ENCODE results near the gene KLHL29.

- TF ChIP-seq, protein P1, sequence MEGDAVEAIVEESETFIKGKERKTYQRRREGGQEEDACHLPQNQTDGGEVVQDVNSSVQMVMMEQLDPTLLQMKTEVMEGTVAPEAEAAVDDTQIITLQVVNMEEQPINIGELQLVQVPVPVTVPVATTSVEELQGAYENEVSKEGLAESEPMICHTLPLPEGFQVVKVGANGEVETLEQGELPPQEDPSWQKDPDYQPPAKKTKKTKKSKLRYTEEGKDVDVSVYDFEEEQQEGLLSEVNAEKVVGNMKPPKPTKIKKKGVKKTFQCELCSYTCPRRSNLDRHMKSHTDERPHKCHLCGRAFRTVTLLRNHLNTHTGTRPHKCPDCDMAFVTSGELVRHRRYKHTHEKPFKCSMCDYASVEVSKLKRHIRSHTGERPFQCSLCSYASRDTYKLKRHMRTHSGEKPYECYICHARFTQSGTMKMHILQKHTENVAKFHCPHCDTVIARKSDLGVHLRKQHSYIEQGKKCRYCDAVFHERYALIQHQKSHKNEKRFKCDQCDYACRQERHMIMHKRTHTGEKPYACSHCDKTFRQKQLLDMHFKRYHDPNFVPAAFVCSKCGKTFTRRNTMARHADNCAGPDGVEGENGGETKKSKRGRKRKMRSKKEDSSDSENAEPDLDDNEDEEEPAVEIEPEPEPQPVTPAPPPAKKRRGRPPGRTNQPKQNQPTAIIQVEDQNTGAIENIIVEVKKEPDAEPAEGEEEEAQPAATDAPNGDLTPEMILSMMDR (conservative IDR thresholded peaks at IDR 0.05; ENCODE audit: low read depth, low read length) = no peak
- TF ChIP-seq EZH2 (IDR thresholded peaks at IDR 0.05; ENCODE audit: borderline replicate concordance, low read depth, low read length, poor library complexity, severe bottlenecking) = no peak
These were observed 131.7 kb downstream of the KLHL29 start for GRCh38 chr2:23516520-23517256.
